ENCODE results near the gene ACSF3. TPM values are rescaled to one million over a fixed set of nuclear protein-coding genes. Genes with fewer than 3 reads are reported as not detected.

The ACSF3 gene
- total and polyA plus RNA-seq, 2 of the 4 experiments (the other 2 are of a cell fraction), result 9.5 to 14.2 TPM

- dilution Hi-C loops (cut with HindIII; ENCODE audit: low sequenced_read_pairs, unreplicated experiment) (no loop called here), intact Hi-C loops (cut with micrococcal nuclease) (no loop called here), in situ Hi-C loops (cut with MboI; ENCODE audit: low sequenced_read_pairs) (no loop called here)
- Histone ChIP-seq H3K23ac (ENCODE audit: low read depth, low read length) (no peak overlapping the region), H3K56ac (ENCODE audit: extremely low read depth, insufficient read depth, low read length) (no peak overlapping the region), H2BK5ac (ENCODE audit: low read depth, low read length, poor library complexity, severe bottlenecking) (no peak overlapping the region), H3K27me3 (ENCODE audit: control insufficient read depth, insufficient read depth, low read length) (peaks cover 17% of the 10 kb centered on the region), H3K9ac (ENCODE audit: low read depth, low read length) (no peak overlapping the region), H3K27ac (ENCODE audit: insufficient read depth, low read length) (no peak overlapping the region), H4K20me1 (ENCODE audit: insufficient read depth, low read length) (no peaks in the 10 kb centered on the region; the same call in 1 of the 2 replicates), H2BK15ac (ENCODE audit: low read depth, low read length) (no peak overlapping the region), H3K36me3 (ENCODE audit: control insufficient read depth, insufficient read depth, low read length) (no peaks in the 10 kb centered on the region), H3K4me2 (ENCODE audit: low read depth, low read length) (no peak overlapping the region), H4K5ac (ENCODE audit: low read depth, low read length) (no peak overlapping the region), H2AK5ac (ENCODE audit: low read depth, low read length) (no peak overlapping the region), H4K91ac (ENCODE audit: insufficient read depth, low read depth, low read length) (no peak overlapping the region), H3K14ac (replicated peaks; ENCODE audit: low read depth, low read length) (no peak overlapping the region), H4K8ac (ENCODE audit: low read depth in 2 of 2, low read length in 2 of 2) (no peak overlapping the region), H2BK120ac (ENCODE audit: low read depth, low read length) (no peak overlapping the region), H3K79me1 (ENCODE audit: low read depth in 1 of 2, low read length in 2 of 2) (no peaks in the 10 kb centered on the region), H2AFZ (replicated peaks; ENCODE audit: low read length, poor library complexity) (no peak overlapping the region), H3K9me3 (ENCODE audit: control insufficient read depth, insufficient read depth, low read length) (no peaks in the 10 kb centered on the region), H3K4me3 (ENCODE audit: insufficient read depth, low read depth, low read length) (no peak overlapping the region), H2BK20ac (ENCODE audit: low read depth, low read length) (no peak overlapping the region), H2AK9ac (replicated peaks; ENCODE audit: low read depth, low read length, poor library complexity) (no peak overlapping the region), H3K4ac (ENCODE audit: low read depth, low read length) (no peak overlapping the region), H3K4me1 (ENCODE audit: control insufficient read depth, insufficient read depth, low read length) (no peaks in the 10 kb centered on the region), H3K9me1 (ENCODE audit: insufficient read depth, low read length) (no peaks in the 10 kb centered on the region), H3K18ac (ENCODE audit: low read depth, low read length) (no peak overlapping the region)
- ChIA-PET POLR2A (ENCODE audit: unreplicated experiment) (no interaction called here), CTCF (interaction anchor here (0.5 kb wide), 1 partner anchor 1406 kb away, joined by 5 read pairs; no protein-coding TSS in a partner anchor)
- no TSS peak for BruUV-seq (replicated peaks)
- 74% methylated on average over 14 of the region's 48 CpGs; no CpG with 5 or more reads in 1 of the 2 experiments for WGBS, 2 experiments (ENCODE audit: extremely low coverage in 2 of 2, insufficient read length in 1 of 2)
- DNase-seq (no peak), ATAC-seq (ENCODE audit: low read depth) (no peak)
- TF ChIP-seq RFX5 (IDR thresholded peaks at IDR 0.05; ENCODE audit: low read depth, low read length) (no peak), FOS (IDR thresholded peaks at IDR 0.05; ENCODE audit: low read depth, low read length) (no peak), NFE2L2 (IDR thresholded peaks at IDR 0.05; ENCODE audit: low read depth, low read length) (no peak), CEBPB (IDR thresholded peaks at IDR 0.05; ENCODE audit: low read depth, low read length) (no peak), CTCF (conservative IDR thresholded peaks at IDR 0.05; ENCODE audit: low read depth, low read length) (no peak), RAD21 (IDR thresholded peaks at IDR 0.05; ENCODE audit: low read length) (no peak), MXI1 (IDR thresholded peaks at IDR 0.05; ENCODE audit: borderline replicate concordance, low read depth, low read length) (no peak), POLR2A (IDR thresholded peaks at IDR 0.05; ENCODE audit: low read depth, low read length) (no peak), USF2 (IDR thresholded peaks at IDR 0.05; ENCODE audit: low read depth, low read length) (no peak), BHLHE40 (IDR thresholded peaks at IDR 0.05; ENCODE audit: low read depth, low read length) (no peak), MAFK (IDR thresholded peaks at IDR 0.05; ENCODE audit: low read depth, low read length) (no peak), SMC3 (IDR thresholded peaks at IDR 0.05; ENCODE audit: low read depth, low read length) (no peak), CHD1 (IDR thresholded peaks at IDR 0.05; ENCODE audit: low read depth, low read length) (no peak), MAZ (IDR thresholded peaks at IDR 0.05; ENCODE audit: borderline replicate concordance, low read depth, low read length) (no peak), RCOR1 (IDR thresholded peaks at IDR 0.05; ENCODE audit: insufficient replicate concordance, low read length) (no peak)
Observed at GRCh38 chr16:89184933-89185794, 91.5 kb downstream of the ACSF3 start.
